Prostate gland (tissue), 2 donors: ENCODE results near the gene PRMT9.

Source experiments
- POLR2A ChIP-seq: fragments of 450-650 bp; IDR thresholded peaks from one replicate; pipeline ENCODE4 v1.6.1; 2016; ENCODE audit warnings: antibody characterized with exemption, mild to moderate bottlenecking
- POLR2AphosphoS5 ChIP-seq: sonication (generic); formaldehyde crosslinking; IDR thresholded peaks from one replicate; pipeline ENCODE4 v1.6.1; 2017; ENCODE audit warnings: antibody characterized with exemption
- TF ChIP-seq, protein P1 (sequence below), 4 experiments: fragments of 200-600 bp in 2 of 4; fragments of 450-650 bp in 2 of 4; sonication (generic) in 2 of 4; IDR thresholded peaks; 1 replicate in 3 of 4; 2 replicates in 1 of 4; pipeline ENCODE4 v1.5.1; 2016 to 2019; ENCODE audit warnings: antibody characterized with exemption in 4 of 4, mild to moderate bottlenecking in 2 of 4, moderate library complexity in 2 of 4

GRCh38 chr4:147616849-147617172 is 67.2 kb downstream of the PRMT9 start:
- TF ChIP-seq, protein P1, sequence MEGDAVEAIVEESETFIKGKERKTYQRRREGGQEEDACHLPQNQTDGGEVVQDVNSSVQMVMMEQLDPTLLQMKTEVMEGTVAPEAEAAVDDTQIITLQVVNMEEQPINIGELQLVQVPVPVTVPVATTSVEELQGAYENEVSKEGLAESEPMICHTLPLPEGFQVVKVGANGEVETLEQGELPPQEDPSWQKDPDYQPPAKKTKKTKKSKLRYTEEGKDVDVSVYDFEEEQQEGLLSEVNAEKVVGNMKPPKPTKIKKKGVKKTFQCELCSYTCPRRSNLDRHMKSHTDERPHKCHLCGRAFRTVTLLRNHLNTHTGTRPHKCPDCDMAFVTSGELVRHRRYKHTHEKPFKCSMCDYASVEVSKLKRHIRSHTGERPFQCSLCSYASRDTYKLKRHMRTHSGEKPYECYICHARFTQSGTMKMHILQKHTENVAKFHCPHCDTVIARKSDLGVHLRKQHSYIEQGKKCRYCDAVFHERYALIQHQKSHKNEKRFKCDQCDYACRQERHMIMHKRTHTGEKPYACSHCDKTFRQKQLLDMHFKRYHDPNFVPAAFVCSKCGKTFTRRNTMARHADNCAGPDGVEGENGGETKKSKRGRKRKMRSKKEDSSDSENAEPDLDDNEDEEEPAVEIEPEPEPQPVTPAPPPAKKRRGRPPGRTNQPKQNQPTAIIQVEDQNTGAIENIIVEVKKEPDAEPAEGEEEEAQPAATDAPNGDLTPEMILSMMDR (IDR thresholded peaks at IDR 0.05): no peak
- TF ChIP-seq POLR2AphosphoS5 (no peak), POLR2A (no peak)
